B cell (primary cell): ENCODE results near the gene B3GAT3. TPM values are rescaled to one million over a fixed set of nuclear protein-coding genes. Genes with fewer than 3 reads are reported as not detected.

Experiments
- ATAC-seq: fragments of 200-7000 bp; cut with Tn5 transposase; one replicate; pipeline ENCODE4 v1.10.0; 2021; ENCODE audit warnings: low read depth, mild to moderate bottlenecking, moderate number of reproducible peaks, moderate library complexity
- CTCF ChIA-PET: fragments of 350-600 bp; sonication (Branson Sonifier 250); formaldehyde crosslinking; loops from one replicate; lab custom pipeline; 2021; ENCODE audit warnings: antibody characterized with exemption, inconsistent platforms; lab: Charles Lee
- POLR2A ChIA-PET: fragments of 350-600 bp; sonication (Branson Sonifier 250); formaldehyde crosslinking; loops from one replicate; lab custom pipeline; 2021; ENCODE audit warnings: antibody characterized with exemption; lab: Charles Lee
- DNase-seq: peaks from one replicate; pipeline ENCODE4 v3.0.0; 2013
- H2AFZ ChIP-seq: 2 replicates; pipeline ENCODE4 v1.6.1; 2012; ENCODE audit warnings: mild to moderate bottlenecking, low read depth, low read length; ENCODE audit not compliant: insufficient read depth, poor library complexity, severe bottlenecking
- H3K27ac ChIP-seq, 2 donors: 1 replicate in 1 of 2; 2 replicates in 1 of 2; pipeline ENCODE4 v1.5.1; 2012 to 2013; ENCODE audit warnings: low read length in 2 of 2, mild to moderate bottlenecking in 2 of 2, moderate library complexity in 1 of 2
- H3K27me3 ChIP-seq, 4 experiments: fragments of 200-600 bp in 1 of 4; sonication (generic) in 1 of 4; replicated peaks in 1 of 4; 1 replicate in 2 of 4; 2 replicates in 2 of 4; pipeline versions ENCODE4 v1.6.1 to v1.7.0; 2013 to 2016; ENCODE audit warnings: low read length in 3 of 4, mild to moderate bottlenecking in 2 of 4, mixed read lengths in 1 of 4, moderate library complexity in 1 of 4; ENCODE audit not compliant: insufficient read depth in 4 of 4, control insufficient read depth in 3 of 4; ENCODE audit errors: control extremely low read depth in 1 of 4
- H3K36me3 ChIP-seq, 2 experiments: replicated peaks in 1 of 2; 1 replicate in 1 of 2; 2 replicates in 1 of 2; pipeline versions ENCODE4 v1.6.1 to v1.7.1; 2013; ENCODE audit warnings: low read length in 1 of 2; ENCODE audit not compliant: insufficient read depth in 2 of 2, control insufficient read depth in 1 of 2; ENCODE audit errors: control extremely low read depth in 1 of 2, extremely low read depth in 1 of 2
- H3K4me1 ChIP-seq, 2 donors: fragments of 200-600 bp in 1 of 2; sonication (generic) in 1 of 2; 1 replicate in 1 of 2; 2 replicates in 1 of 2; pipeline versions ENCODE4 v1.5.1 to v1.6.1; 2013 to 2017; ENCODE audit warnings: low read length in 2 of 2; ENCODE audit not compliant: control insufficient read depth in 2 of 2, insufficient read depth in 2 of 2
- H3K4me2 ChIP-seq: replicated peaks from 2 replicates; pipeline ENCODE3; 2012; ENCODE audit warnings: mild to moderate bottlenecking, low read depth, low read length; ENCODE audit not compliant: poor library complexity, severe bottlenecking
- H3K4me3 ChIP-seq, 5 experiments: fragments of 200-600 bp in 1 of 5; sonication (generic) in 1 of 5; 1 replicate in 3 of 5; 2 replicates in 2 of 5; pipeline versions ENCODE4 v1.5.1 to v1.7.0; 2011 to 2016; ENCODE audit warnings: low read length in 4 of 5, mild to moderate bottlenecking in 4 of 5, low read depth in 2 of 5, control low read depth in 1 of 5, moderate library complexity in 1 of 5; ENCODE audit not compliant: insufficient read depth in 1 of 5; ENCODE audit errors: control extremely low read depth in 1 of 5, extremely low read depth in 1 of 5
- H3K79me2 ChIP-seq: fragments of 200-600 bp; sonication (generic); one replicate; pipeline ENCODE4 v1.6.0; 2016; ENCODE audit warnings: low read length; ENCODE audit not compliant: control insufficient read depth, insufficient read depth
- H3K9ac ChIP-seq: fragments of 200-600 bp; sonication (generic); 2 replicates; pipeline ENCODE4 v1.6.1; 2017; ENCODE audit warnings: mild to moderate bottlenecking, low read length, moderate library complexity
- H3K9me3 ChIP-seq, 3 donors: one replicate each; pipeline versions ENCODE4 v1.6.1 to v1.7.1; 2013; ENCODE audit warnings: low read length in 2 of 3; ENCODE audit not compliant: control insufficient read depth in 2 of 3, insufficient read depth in 1 of 3; ENCODE audit errors: control extremely low read depth in 1 of 3
- H4K20me1 ChIP-seq: 2 replicates; pipeline ENCODE4 v1.6.0; 2012; ENCODE audit warnings: mild to moderate bottlenecking, low read length; ENCODE audit not compliant: insufficient read depth, control insufficient read depth, poor library complexity, severe bottlenecking
- H3K27ac Mint-ChIP-seq: one replicate; pipeline ENCODE4 v1.8.0; 2021; ENCODE audit warnings: mixed read lengths
- H3K27me3 Mint-ChIP-seq: one replicate; pipeline ENCODE4 v1.8.0; 2021; ENCODE audit warnings: mixed read lengths
- H3K4me1 Mint-ChIP-seq: one replicate; pipeline ENCODE4 v1.8.0; 2021; ENCODE audit warnings: mixed read lengths
- H3K4me3 Mint-ChIP-seq: one replicate; pipeline ENCODE4 v1.8.0; 2021; ENCODE audit warnings: mixed read lengths
- H3K9me3 Mint-ChIP-seq: one replicate; pipeline ENCODE4 v1.8.0; 2022; ENCODE audit warnings: mixed read lengths; ENCODE audit not compliant: insufficient read depth
- EZH2 ChIP-seq: IDR thresholded peaks from 2 replicates; pipeline ENCODE4 v1.6.1; 2012; ENCODE audit warnings: borderline replicate concordance, low read depth, mild to moderate bottlenecking, moderate library complexity, low read length; ENCODE audit not compliant: insufficient read depth, poor library complexity, severe bottlenecking
- WGBS: methylation state at CpG from one replicate; pipeline ENCODE4 v1.1.5; 2013; ENCODE audit warnings: missing lambda C conversion rate; ENCODE audit not compliant: insufficient coverage; 5-methylcytosine and 5-hydroxymethylcytosine counted together
- intact Hi-C: fragments of 100-400 bp; cut with micrococcal nuclease; formaldehyde crosslinking; loops from one replicate; pipeline ENCODE4 v1.10.0; 2022
- polyA plus RNA-seq: library from polyadenylated mRNA; depleted of rRNA; stranded (reverse); fragments of >200 nt; gene quantifications from 2 replicates; pipeline ENCODE4 v1.2.3, GENCODE V29; 2012
- total RNA-seq, 2 donors: library from RNA; stranded (reverse); fragments of 120-200 nt in 1 of 2; gene quantifications; 1 replicate in 1 of 2; 2 replicates in 1 of 2; pipeline versions ENCODE4 v1.2.3 to v1.2.4, GENCODE V29; 2013 to 2022
- TF ChIP-seq, protein P1 (sequence below): fragments of 200-600 bp; IDR thresholded peaks from one replicate; pipeline ENCODE4 v1.8.0; 2022; ENCODE audit warnings: antibody characterized with exemption, mild to moderate bottlenecking

The B3GAT3 gene
- total and polyA plus RNA-seq, 2 donors (not counting 1 experiment from before 2014, with no cell fraction given) = 66.6 to 89.3 TPM

DNA sequence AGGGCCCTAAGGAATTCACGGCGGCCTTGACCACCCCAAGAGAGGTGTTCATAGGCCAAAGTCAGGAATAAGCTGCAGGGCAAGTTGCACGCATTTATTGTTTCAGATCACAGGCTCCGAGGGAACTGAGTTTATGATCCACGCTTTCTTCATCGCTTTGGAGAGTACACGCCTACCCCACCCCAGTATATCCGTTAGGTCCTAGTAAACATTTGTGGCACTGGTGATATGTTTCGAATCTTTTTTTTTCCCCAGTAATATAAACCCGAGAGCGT is 23.8 kb upstream of the B3GAT3 start:
- intact Hi-C loops = no loop called here
- H3K36me3 ChIP-seq = peaks cover 0 to 40% of the 10 kb centered on the region in 2 experiments

DNA sequence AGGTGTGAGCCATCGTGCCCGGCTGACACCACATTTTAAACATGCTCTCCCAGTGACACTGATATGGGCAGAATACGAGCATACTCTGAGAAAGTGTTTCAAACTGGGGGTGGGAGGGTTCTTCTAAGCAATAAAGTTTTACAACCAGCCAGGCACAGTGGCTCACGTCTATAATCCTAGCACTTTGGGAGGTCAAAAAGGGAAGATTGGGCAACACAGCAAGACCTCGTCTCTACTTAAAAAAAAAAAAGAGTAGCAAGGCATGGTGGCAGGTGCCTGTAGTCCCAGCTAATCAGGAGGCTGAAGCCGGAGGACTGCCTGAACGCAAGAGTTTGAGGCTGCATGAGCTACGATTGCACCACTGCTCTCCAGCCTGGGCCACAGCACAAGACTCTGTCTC is 22.4 kb upstream of the B3GAT3 start:
- Mint-ChIP-seq H3K4me3 (peak overlapping the region; percentile 26), H3K27me3 (no peaks in the 10 kb centered on the region), H3K9me3 (no peaks in the 10 kb centered on the region), H3K27ac (no peak overlapping the region), H3K4me1 (peaks cover 31% of the 10 kb centered on the region)
- peaks cover 2 to 38% of the 10 kb centered on the region in 2 experiments for H3K36me3 ChIP-seq
- no peak overlapping the region for H3K27ac ChIP-seq
- no peak overlapping the region for H3K9ac ChIP-seq
- ATAC-seq (no peak), DNase-seq (no peak)
- H2AFZ ChIP-seq = no peak overlapping the region
- H3K27me3 ChIP-seq = no peaks in the 10 kb centered on the region
- intact Hi-C loops = no loop called here
- ChIA-PET CTCF (interaction anchor here (1.1 to 1.7 kb wide), 2 partner anchors 50 to 220 kb away, joined by 3 read pairs; no protein-coding TSS in a partner anchor), POLR2A (interaction anchor here (0.5 to 4.7 kb wide), 2 partner anchors 20 to 26 kb away, joined by 3 to 32 read pairs; partner anchors contain the start of genes C11orf98 and CSKMT)
- no peak overlapping the region for H3K4me3 ChIP-seq
- H3K4me1 ChIP-seq = peaks cover 14 to 21% of the 10 kb centered on the region in 2 donors
- H3K4me2 ChIP-seq = no peak overlapping the region
- no peak for TF ChIP-seq EZH2
- TF ChIP-seq, protein P1, sequence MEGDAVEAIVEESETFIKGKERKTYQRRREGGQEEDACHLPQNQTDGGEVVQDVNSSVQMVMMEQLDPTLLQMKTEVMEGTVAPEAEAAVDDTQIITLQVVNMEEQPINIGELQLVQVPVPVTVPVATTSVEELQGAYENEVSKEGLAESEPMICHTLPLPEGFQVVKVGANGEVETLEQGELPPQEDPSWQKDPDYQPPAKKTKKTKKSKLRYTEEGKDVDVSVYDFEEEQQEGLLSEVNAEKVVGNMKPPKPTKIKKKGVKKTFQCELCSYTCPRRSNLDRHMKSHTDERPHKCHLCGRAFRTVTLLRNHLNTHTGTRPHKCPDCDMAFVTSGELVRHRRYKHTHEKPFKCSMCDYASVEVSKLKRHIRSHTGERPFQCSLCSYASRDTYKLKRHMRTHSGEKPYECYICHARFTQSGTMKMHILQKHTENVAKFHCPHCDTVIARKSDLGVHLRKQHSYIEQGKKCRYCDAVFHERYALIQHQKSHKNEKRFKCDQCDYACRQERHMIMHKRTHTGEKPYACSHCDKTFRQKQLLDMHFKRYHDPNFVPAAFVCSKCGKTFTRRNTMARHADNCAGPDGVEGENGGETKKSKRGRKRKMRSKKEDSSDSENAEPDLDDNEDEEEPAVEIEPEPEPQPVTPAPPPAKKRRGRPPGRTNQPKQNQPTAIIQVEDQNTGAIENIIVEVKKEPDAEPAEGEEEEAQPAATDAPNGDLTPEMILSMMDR = no peak
- H4K20me1 ChIP-seq = peaks cover 22% of the 10 kb centered on the region
- H3K9me3 ChIP-seq = no peaks in the 10 kb centered on the region
- WGBS = 100% methylated on average over 6 of the region's 8 CpGs
- H3K79me2 ChIP-seq = peaks cover 88% of the 10 kb centered on the region

More for the DNA sequence above, 23.8 kb upstream of the B3GAT3 start:
- Histone ChIP-seq H2AFZ (peak overlapping the region; percentile 76), H3K4me1 (peaks cover 14 to 21% of the 10 kb centered on the region in 2 donors), H3K27me3 (no peaks in the 10 kb centered on the region), H3K4me3 (peak overlapping the region in 4 of 5 experiments; percentile 68 to 98 (median 94)), H3K4me2 (peak overlapping the region; percentile 84), H3K79me2 (peaks cover 78% of the 10 kb centered on the region), H3K9me3 (no peaks in the 10 kb centered on the region), H4K20me1 (peaks cover 18% of the 10 kb centered on the region), H3K9ac (peak overlapping the region; percentile 90), H3K27ac (peak overlapping the region; percentile 75 to 89)
- H3K27ac Mint-ChIP-seq = peak overlapping the region; percentile 95
- no peaks in the 10 kb centered on the region for H3K27me3 Mint-ChIP-seq
- TF ChIP-seq, protein P1 = no peak
- TF ChIP-seq EZH2 = no peak
- peaks cover 28% of the 10 kb centered on the region for H3K4me1 Mint-ChIP-seq
- no peak for DNase-seq
- peak overlapping the region; percentile 97 for H3K4me3 Mint-ChIP-seq
- ChIA-PET POLR2A (interaction anchor here (0.5 to 4.7 kb wide), 4 partner anchors 19 to 54 kb away, joined by 4 to 32 read pairs (median 14); partner anchors contain the start of genes C11orf98, CSKMT, LBHD1 and TUT1), CTCF (interaction anchor here (0.8 to 1.6 kb wide), 4 partner anchors 22 to 54 kb away, joined by 3 to 5 read pairs (median 4); partner anchors contain the start of genes MTA2 and TUT1)
- no peaks in the 10 kb centered on the region for H3K9me3 Mint-ChIP-seq
- 35% methylated on average over 5 of the region's 11 CpGs for WGBS
- ATAC-seq = no peak
